ENCODE results near the gene RSPH3. TPM values are rescaled to one million over a fixed set of nuclear protein-coding genes. Genes with fewer than 3 reads are reported as not detected.

Gene RSPH3
- total and polyA plus RNA-seq, 2 donors from 2014 or later: 5.5 to 20.2 TPM

- H3K36me3 ChIP-seq (ENCODE audit: control insufficient read depth in 2 of 3, insufficient read depth in 3 of 3, low read length in 3 of 3): no peaks in the 10 kb centered on the region
- peak overlapping the region; percentile 15 to 53 (median 33) for H3K4me3 ChIP-seq (ENCODE audit: low read length in 3 of 3)
- no peak for TF ChIP-seq CTCF (IDR thresholded peaks at IDR 0.05; ENCODE audit: borderline replicate concordance, extremely low read depth, insufficient read depth)
- H3K9ac ChIP-seq (ENCODE audit: low read length in 3 of 3): no peak overlapping the region
- no peaks in the 10 kb centered on the region for H3K9me3 ChIP-seq (ENCODE audit: control insufficient read depth in 2 of 3, insufficient read depth in 1 of 3, low read length in 3 of 3)
- H3K4me1 ChIP-seq (ENCODE audit: control insufficient read depth in 2 of 3, insufficient read depth in 2 of 3, low read depth in 1 of 3, low read length in 3 of 3): peaks cover 0 to 3% (median 0%) of the 10 kb centered on the region in 3 donors
- peak in 2 of 5 donors; percentile 35 to 39 for DNase-seq
- intact Hi-C loops (cut with DNase I): no loop called here
- no peaks in the 10 kb centered on the region for H3K27me3 ChIP-seq (ENCODE audit: control insufficient read depth, insufficient read depth, low read length)
- FAIRE-seq: no peak
- H3K27ac ChIP-seq (ENCODE audit: low read depth in 2 of 2, low read length in 2 of 2): no peak overlapping the region
Observed at GRCh38 chr6:158939255-158940159, 60.5 kb downstream of the RSPH3 start.

GRCh38 chr6:158938811-158939254, 61.2 kb downstream of the RSPH3 start:
- TF ChIP-seq CTCF (IDR thresholded peaks at IDR 0.05; ENCODE audit: borderline replicate concordance, extremely low read depth, insufficient read depth): no peak
- DNase-seq (peak in 3 of 5 donors; percentile 30 to 75 (median 43)), FAIRE-seq (no peak)
- no peaks in the 10 kb centered on the region for H3K9me3 ChIP-seq (ENCODE audit: control insufficient read depth in 2 of 3, insufficient read depth in 1 of 3, low read length in 3 of 3)
- H3K27me3 ChIP-seq (ENCODE audit: control insufficient read depth, insufficient read depth, low read length): no peaks in the 10 kb centered on the region
- H3K36me3 ChIP-seq (ENCODE audit: control insufficient read depth in 2 of 3, insufficient read depth in 3 of 3, low read length in 3 of 3): no peaks in the 10 kb centered on the region
- peak overlapping the region in 1 of 3 donors; percentile 53 for H3K4me3 ChIP-seq (ENCODE audit: low read length in 3 of 3)
- intact Hi-C loops (cut with DNase I): no loop called here
- no peak overlapping the region for H3K9ac ChIP-seq (ENCODE audit: low read length in 3 of 3)
- H3K27ac ChIP-seq (ENCODE audit: low read depth in 2 of 2, low read length in 2 of 2): no peak overlapping the region
- H3K4me1 ChIP-seq (ENCODE audit: control insufficient read depth in 2 of 3, insufficient read depth in 2 of 3, low read depth in 1 of 3, low read length in 3 of 3): peaks cover 0 to 3% (median 0%) of the 10 kb centered on the region in 3 donors

- DNase-seq: no peak
- H3K27me3 ChIP-seq (ENCODE audit: control insufficient read depth, insufficient read depth, low read length): no peaks in the 10 kb centered on the region
- FAIRE-seq: no peak
- TF ChIP-seq CTCF (IDR thresholded peaks at IDR 0.05; ENCODE audit: borderline replicate concordance, extremely low read depth, insufficient read depth): no peak
- no peak overlapping the region for H3K9ac ChIP-seq (ENCODE audit: low read length in 3 of 3)
- peaks cover 0 to 3% (median 0%) of the 10 kb centered on the region in 3 donors for H3K4me1 ChIP-seq (ENCODE audit: control insufficient read depth in 2 of 3, insufficient read depth in 2 of 3, low read depth in 1 of 3, low read length in 3 of 3)
- no peak overlapping the region for H3K4me3 ChIP-seq (ENCODE audit: low read length in 3 of 3)
- H3K36me3 ChIP-seq (ENCODE audit: control insufficient read depth in 2 of 3, insufficient read depth in 3 of 3, low read length in 3 of 3): no peaks in the 10 kb centered on the region
- H3K9me3 ChIP-seq (ENCODE audit: control insufficient read depth in 2 of 3, insufficient read depth in 1 of 3, low read length in 3 of 3): no peaks in the 10 kb centered on the region
- no peak overlapping the region for H3K27ac ChIP-seq (ENCODE audit: low read depth in 2 of 2, low read length in 2 of 2)
- intact Hi-C loops (cut with DNase I): no loop called here
Observed at GRCh38 chr6:158938220-158938619, 61.8 kb downstream of the RSPH3 start.

Data from kidney (tissue), 14 donors.